Natural killer cell treated with Interleukin-12 subunit alpha and Interleukin-12 subunit beta and Interleukin-15 and Interleukin-18, amount 100 ng/mL, for 72 hours (primary cell): ENCODE results near the gene GRK1. TPM values are rescaled to one million over a fixed set of nuclear protein-coding genes. Genes with fewer than 3 reads are reported as not detected.
"Not testable (repeated sequence)": the region's sequence is repeated elsewhere in the genome, so short reads cannot be mapped to it uniquely, and the experiment has no call there.

Source experiments
- ATAC-seq, 2 donors: fragments of 150-1000 bp; cut with Tn5 transposase in 1 of 2; sonication (Bioruptor Pico), chemical (Tn5 transposase) in 1 of 2; 2 replicates each; pipeline ENCODE4 v1.10.0; 2021
- DNase-seq: peaks from one replicate; pipeline ENCODE4 v3.0.0; 2022; ENCODE audit warnings: low spot score
- H3K27ac Mint-ChIP-seq, 2 donors: 1 replicate in 1 of 2; 2 replicates in 1 of 2; pipeline ENCODE4 v1.8.0; 2022; ENCODE audit warnings: mixed read lengths in 2 of 2, mild to moderate bottlenecking in 1 of 2, moderate library complexity in 1 of 2
- H3K27me3 Mint-ChIP-seq, 2 donors: 1 replicate in 1 of 2; 2 replicates in 1 of 2; pipeline ENCODE4 v1.8.0; 2022; ENCODE audit warnings: mixed read lengths in 2 of 2
- H3K36me3 Mint-ChIP-seq: one replicate; pipeline ENCODE4 v1.8.0; 2022; ENCODE audit warnings: mixed read lengths
- H3K4me1 Mint-ChIP-seq, 2 donors: 1 replicate in 1 of 2; 2 replicates in 1 of 2; pipeline ENCODE4 v1.8.0; 2022; ENCODE audit warnings: low read depth in 2 of 2, mixed read lengths in 2 of 2, mild to moderate bottlenecking in 1 of 2
- H3K4me3 Mint-ChIP-seq: one replicate; pipeline ENCODE4 v1.8.0; 2022; ENCODE audit warnings: mixed read lengths
- H3K9me3 Mint-ChIP-seq: 2 replicates; pipeline ENCODE4 v1.8.0; 2022; ENCODE audit warnings: mixed read lengths
- total RNA-seq, 2 donors: library from RNA; stranded (reverse); gene quantifications; one replicate each; pipeline ENCODE4 v1.2.3, GENCODE V29; 2022

Gene GRK1
- total RNA-seq, 2 donors from 2014 or later, result 0.14 TPM; not detected in 1

DNA sequence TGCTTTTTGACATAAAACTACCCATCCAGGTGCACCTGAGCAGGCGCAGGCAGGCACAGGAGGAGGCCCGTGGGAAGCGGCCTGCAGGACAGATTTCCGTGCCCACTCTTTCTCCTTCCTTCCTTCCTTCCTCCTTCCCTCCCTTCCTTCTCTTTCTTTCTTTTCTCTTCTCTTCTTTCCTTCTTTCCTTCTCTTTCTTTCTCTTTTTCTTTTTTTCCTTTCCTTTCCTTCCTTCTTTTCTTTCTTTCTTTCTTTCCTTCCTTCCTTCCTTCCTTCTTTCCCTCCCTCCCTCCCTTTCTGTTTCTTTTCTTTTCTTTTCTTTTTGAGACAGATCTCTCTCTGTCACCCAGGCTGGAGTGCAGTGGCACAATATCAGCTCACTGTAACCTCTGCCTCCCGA lies 70.8 kb downstream of the GRK1 start:
- H3K36me3 Mint-ChIP-seq, result no peaks in the 10 kb centered on the region
- H3K9me3 Mint-ChIP-seq, result no peaks in the 10 kb centered on the region
- no peak overlapping the region for H3K27ac Mint-ChIP-seq
- ATAC-seq (no peak), DNase-seq (no peak)
- H3K27me3 Mint-ChIP-seq, result peaks cover 0 to 26% of the 10 kb centered on the region in 2 donors
- peaks cover 12 to 14% of the 10 kb centered on the region in 2 donors for H3K4me1 Mint-ChIP-seq
- no peak overlapping the region for H3K4me3 Mint-ChIP-seq

DNA sequence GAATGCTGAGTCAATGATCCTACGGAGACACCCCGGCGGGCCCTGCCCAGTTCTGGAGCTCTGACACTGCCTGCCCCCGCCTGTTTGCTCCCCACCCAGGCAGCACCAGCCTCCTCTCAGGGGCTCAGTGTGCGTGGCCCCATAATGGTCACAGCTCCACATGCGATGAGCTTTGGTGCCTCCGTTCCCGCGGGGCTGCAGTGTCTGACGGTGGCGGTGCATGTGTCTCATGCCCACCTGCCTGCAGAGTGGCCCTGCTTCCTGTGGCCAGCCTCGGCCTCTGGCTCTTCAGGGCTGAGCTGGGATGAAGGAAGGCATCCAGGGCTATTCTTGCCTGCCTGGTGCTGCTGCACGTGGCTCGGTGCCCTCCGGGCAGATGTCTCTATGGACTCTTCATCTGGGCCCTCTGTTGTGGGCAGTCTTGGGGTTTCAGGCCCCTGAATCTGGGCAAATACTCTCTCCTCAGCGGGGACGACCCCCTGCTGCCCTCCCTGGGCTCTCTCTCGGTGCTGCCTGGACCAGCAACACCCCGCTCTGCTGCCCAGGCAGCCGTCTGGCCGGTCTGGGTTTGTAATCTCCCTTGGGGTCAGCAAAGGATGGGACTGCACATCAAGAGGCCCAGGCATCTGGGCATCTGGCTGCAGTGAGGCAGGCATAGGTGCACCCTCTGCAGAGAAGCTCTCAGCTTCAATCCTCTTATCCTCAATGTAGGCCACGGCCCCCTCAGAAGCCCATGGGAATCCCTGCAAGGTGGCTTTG lies 72.7 kb downstream of the GRK1 start:
- peaks cover 3 to 28% of the 10 kb centered on the region in 2 donors for H3K27me3 Mint-ChIP-seq
- H3K4me3 Mint-ChIP-seq, result no peak overlapping the region
- H3K36me3 Mint-ChIP-seq, result no peaks in the 10 kb centered on the region
- no peaks in the 10 kb centered on the region for H3K9me3 Mint-ChIP-seq
- H3K27ac Mint-ChIP-seq, result no peak overlapping the region
- peaks cover 8 to 14% of the 10 kb centered on the region in 2 donors for H3K4me1 Mint-ChIP-seq
- ATAC-seq (no peak), DNase-seq (no peak)

DNA sequence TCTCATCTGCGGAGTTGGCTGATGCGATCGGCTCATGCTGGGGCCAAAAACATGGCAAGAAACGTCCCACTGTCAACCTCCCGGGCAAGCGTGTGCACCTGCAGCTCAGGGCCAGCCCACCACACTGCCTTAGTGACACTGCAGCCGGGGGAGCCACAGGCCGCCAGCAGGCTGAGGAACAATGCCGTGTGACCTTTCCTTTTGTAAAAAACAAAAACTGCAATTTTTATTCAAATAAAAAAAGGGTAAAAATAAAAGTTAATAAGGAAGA lies 73.2 kb downstream of the GRK1 start:
- DNase-seq (no peak), ATAC-seq (no peak)
- Mint-ChIP-seq H3K27ac (no peak overlapping the region), H3K4me3 (no peak overlapping the region), H3K4me1 (peaks cover 12 to 14% of the 10 kb centered on the region in 2 donors), H3K9me3 (no peaks in the 10 kb centered on the region), H3K27me3 (peaks cover 8 to 31% of the 10 kb centered on the region in 2 donors), H3K36me3 (no peaks in the 10 kb centered on the region)

DNA sequence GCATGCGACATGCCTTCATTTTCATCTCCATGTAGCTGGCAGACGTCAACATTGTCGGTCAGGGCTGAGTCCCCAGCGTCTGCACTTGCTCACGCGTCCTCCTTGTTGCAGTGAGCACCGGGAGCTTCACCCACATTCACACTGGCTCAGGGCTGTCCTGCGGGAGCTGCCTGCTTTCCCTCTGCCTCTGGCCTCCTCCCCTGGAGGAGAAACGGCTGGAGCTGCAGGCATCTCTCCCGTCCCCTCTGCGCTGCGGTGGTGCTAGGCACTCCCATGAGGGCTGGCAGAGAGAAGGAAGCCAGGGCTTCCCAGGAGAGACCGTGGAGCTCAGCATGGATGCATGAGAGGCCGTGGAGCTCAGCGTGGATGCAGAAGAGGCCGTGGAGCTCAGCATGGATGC lies 73.6 kb downstream of the GRK1 start:
- no peak overlapping the region for H3K27ac Mint-ChIP-seq

DNA sequence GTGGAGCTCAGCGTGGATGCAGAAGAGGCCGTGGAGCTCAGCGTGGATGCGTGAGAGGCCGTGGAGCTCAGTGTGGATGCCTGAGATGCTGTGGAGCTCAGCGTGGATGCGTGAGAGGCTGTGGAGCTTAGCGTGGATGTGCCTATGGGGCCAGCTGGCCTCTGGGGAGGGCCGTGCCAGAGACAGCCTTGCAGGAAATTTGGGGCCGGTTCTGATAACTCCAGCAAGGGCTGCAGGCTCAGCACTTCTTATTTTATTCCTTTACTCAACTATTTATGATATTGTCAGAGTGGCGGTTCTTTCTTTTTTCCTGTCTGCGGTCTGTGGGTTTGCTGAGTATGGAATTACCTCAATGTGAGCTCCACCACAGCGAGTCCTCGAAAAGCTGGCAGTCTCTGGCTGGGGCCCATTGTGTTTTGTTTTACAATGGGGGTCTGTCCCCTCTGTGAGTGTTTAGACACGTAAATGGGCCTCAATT lies 74.2 kb downstream of the GRK1 start:
- no peak for ATAC-seq
- no peak for DNase-seq
- H3K36me3 Mint-ChIP-seq, result no peaks in the 10 kb centered on the region
- peak overlapping the region; percentile 4 for H3K4me3 Mint-ChIP-seq
- H3K27ac Mint-ChIP-seq, result no peak overlapping the region
- H3K27me3 Mint-ChIP-seq, result peaks cover 8 to 31% of the 10 kb centered on the region in 2 donors
- peaks cover 12 to 14% of the 10 kb centered on the region in 2 donors for H3K4me1 Mint-ChIP-seq
- H3K9me3 Mint-ChIP-seq, result no peaks in the 10 kb centered on the region

More for the DNA sequence above, 73.6 kb downstream of the GRK1 start:
- no peak for ATAC-seq
- H3K9me3 Mint-ChIP-seq, result no peaks in the 10 kb centered on the region
- no peaks in the 10 kb centered on the region for H3K36me3 Mint-ChIP-seq
- DNase-seq, result no peak
- no peak overlapping the region for H3K4me3 Mint-ChIP-seq
- peaks cover 8 to 31% of the 10 kb centered on the region in 2 donors for H3K27me3 Mint-ChIP-seq
- H3K4me1 Mint-ChIP-seq, result peaks cover 12 to 14% of the 10 kb centered on the region in 2 donors

DNA sequence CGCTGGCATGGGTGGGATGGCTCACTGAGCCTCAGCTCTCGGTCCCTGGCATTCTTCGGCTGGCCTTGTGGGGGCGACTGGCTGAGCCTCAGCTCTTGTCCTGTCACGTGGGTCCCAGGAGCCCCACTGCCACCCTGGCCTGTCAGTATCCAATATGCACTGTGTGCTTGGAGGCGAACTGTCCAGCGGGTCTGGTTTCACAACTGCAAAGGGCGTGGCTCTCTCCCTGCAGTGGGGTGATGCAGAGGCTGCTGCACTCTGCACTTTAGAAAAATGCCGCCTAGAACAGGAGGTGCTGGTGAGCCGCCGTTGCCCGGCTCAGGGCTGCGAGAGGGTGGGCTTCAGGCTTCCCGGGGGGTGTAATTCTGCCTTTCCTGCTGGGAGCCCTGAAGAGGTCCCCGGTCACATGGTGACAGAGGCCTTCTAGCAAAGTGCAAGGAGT lies 75.0 kb downstream of the GRK1 start:
- Mint-ChIP-seq H3K9me3 (no peaks in the 10 kb centered on the region), H3K27me3 (peaks cover 8 to 29% of the 10 kb centered on the region in 2 donors), H3K4me1 (peaks cover 12 to 14% of the 10 kb centered on the region in 2 donors), H3K36me3 (no peaks in the 10 kb centered on the region), H3K27ac (no peak overlapping the region), H3K4me3 (peak overlapping the region; percentile 4)
- ATAC-seq (peak; percentile 51 to 55), DNase-seq (no peak)

DNA sequence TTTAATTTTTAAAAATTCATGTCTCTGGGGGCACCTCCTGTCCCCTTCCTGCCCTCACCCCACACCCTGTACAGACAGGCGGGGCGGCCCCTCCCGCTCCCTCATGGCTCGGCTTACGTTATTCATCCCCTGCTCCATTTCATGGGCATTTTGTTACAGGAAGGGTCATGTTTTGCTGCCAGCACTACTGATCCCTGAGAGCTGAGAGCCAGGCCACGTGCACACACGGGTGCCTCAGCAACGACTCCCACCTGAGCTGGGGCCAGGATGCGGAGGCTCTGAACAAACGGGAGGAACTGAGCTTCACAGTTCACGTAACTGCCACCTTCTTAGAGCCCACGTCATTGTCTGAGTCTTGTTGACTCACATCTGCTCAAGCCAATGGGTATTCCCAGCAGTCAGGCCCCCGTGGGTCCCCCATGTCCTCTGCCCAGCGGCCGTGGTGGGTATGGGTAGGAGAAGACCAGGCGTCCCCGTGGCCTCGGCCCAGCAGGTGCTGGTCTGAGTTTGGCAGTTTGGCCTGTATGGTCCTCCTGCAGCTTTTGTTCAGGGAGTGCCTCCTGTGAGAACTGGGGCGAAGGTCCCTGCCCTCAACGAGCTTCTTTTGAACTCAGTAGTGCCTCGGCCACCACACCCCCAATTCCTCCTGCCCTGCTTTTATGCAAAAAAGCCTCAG lies 75.6 kb downstream of the GRK1 start:
- ATAC-seq (no peak), DNase-seq (no peak)
- Mint-ChIP-seq H3K9me3 (no peaks in the 10 kb centered on the region), H3K27ac (no peak overlapping the region), H3K27me3 (peaks cover 8 to 27% of the 10 kb centered on the region in 2 donors), H3K4me3 (no peak overlapping the region), H3K36me3 (no peaks in the 10 kb centered on the region), H3K4me1 (peaks cover 12 to 14% of the 10 kb centered on the region in 2 donors)

DNA sequence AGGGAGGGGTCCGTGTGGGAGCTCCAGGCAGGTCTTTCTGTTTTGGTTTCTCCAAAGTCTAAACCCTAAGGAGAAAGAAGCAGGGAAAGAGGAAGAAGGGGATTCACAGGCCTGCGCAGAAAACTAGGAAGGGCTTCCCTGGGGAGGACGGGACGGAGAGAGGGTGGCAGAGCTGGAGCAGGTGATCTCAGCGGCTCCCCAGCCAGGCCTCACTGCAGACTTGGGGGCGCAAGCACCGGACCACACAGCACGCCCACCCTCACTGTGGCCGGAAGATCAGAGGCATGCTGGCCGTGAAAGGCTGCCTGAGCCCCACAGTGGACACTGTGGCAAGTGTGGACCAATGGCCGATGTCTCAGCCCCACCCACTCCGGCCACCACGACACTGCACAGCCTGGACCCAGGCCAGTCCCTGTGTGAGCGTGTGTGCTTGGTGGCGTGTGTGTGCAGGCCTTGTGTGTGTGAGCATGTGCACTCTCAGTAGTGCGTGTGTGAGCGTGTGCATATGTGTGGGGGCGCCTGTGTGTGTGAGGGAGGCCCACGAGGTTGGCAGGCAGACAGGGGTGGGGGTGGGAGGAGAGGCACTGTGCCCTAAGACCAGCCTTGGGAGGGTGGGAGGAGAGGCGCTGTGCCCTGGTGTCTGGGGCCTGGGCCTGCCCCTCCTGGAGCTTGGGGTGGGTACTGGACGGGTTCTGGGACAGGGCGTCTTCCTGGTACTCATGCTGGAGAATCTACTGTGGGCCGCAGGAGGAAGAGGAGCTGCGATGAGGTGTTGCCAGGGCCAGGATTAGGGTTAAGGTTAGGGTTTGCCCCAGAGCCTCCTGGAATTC lies 76.6 kb downstream of the GRK1 start:
- DNase-seq, result no peak
- peaks cover 8 to 23% of the 10 kb centered on the region in 2 donors for H3K27me3 Mint-ChIP-seq
- no peak overlapping the region for H3K4me3 Mint-ChIP-seq
- peaks cover 12 to 14% of the 10 kb centered on the region in 2 donors for H3K4me1 Mint-ChIP-seq
- no peak overlapping the region for H3K27ac Mint-ChIP-seq
- ATAC-seq, result peak in 1 of 2 donors; percentile 31
- H3K36me3 Mint-ChIP-seq, result no peaks in the 10 kb centered on the region
- H3K9me3 Mint-ChIP-seq, result no peaks in the 10 kb centered on the region

DNA sequence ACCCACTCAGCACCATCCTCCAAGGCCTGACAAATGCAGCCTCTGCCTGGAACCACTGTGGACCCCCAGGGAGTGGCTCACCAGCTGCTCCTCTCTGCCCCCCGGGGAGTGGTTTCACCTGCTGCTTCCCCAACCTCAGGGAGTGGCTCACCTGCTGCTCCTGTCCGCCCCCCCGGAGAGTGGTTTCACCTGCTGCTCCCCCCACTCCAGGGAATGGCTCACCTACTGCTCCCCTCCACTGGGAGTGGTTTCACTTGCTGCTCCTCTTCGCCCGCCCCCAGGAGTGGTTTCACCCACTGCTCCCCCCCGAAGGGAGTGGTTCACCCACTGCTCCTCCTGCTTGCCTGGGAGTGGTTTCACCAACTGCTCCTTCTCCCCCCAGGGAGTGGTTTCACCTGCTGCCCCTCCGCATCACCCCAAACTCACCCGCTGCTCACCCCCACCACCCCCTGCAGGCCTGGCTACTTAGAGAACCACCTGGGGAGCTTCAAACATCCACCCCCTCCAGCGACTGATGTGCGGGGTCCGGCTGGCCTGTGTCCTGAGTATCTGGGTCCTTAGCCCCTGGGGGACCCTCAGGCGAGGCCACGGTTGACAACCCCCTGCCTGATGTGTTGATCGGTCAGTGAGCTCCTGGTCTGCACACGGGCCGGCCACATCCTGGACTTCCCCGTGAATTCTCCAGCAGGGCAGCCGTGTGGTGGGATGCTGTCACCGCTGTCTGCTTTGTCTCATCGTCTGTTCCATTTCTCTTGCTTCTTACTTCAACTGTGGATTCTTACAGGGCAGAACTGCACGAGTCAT lies 77.4 kb downstream of the GRK1 start:
- DNase-seq (no peak), ATAC-seq (no peak)
- H3K36me3 Mint-ChIP-seq, result no peaks in the 10 kb centered on the region
- no peak overlapping the region for H3K27ac Mint-ChIP-seq
- no peaks in the 10 kb centered on the region for H3K9me3 Mint-ChIP-seq
- peaks cover 8 to 22% of the 10 kb centered on the region in 2 donors for H3K27me3 Mint-ChIP-seq
- H3K4me1 Mint-ChIP-seq, result peaks cover 12 to 14% of the 10 kb centered on the region in 2 donors
- H3K4me3 Mint-ChIP-seq, result no peak overlapping the region

DNA sequence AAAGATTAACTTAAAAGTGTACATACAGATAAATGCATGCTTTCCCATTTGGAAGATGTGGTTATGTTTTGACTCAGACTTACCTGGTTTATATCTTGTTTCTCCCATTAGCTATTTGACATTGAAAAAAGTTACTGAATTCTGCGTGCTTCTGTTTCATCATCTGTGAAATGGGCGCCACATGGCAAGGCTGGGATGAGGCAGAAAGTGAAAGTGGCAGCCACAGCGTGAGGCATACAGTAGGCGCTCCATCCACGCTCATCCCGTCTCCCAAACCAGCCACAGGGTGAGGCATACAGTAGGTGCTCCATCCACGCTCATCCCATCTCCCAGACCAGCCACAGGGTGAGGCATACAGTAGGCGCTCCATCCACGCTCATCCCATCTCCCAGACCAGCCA lies 78.0 kb downstream of the GRK1 start:
- Mint-ChIP-seq H3K9me3 (no peaks in the 10 kb centered on the region), H3K27me3 (peaks cover 8 to 17% of the 10 kb centered on the region in 2 donors), H3K36me3 (no peaks in the 10 kb centered on the region), H3K4me3 (no peak overlapping the region), H3K27ac (no peak overlapping the region), H3K4me1 (peaks cover 12 to 14% of the 10 kb centered on the region in 2 donors)
- no peak for ATAC-seq
- no peak for DNase-seq

DNA sequence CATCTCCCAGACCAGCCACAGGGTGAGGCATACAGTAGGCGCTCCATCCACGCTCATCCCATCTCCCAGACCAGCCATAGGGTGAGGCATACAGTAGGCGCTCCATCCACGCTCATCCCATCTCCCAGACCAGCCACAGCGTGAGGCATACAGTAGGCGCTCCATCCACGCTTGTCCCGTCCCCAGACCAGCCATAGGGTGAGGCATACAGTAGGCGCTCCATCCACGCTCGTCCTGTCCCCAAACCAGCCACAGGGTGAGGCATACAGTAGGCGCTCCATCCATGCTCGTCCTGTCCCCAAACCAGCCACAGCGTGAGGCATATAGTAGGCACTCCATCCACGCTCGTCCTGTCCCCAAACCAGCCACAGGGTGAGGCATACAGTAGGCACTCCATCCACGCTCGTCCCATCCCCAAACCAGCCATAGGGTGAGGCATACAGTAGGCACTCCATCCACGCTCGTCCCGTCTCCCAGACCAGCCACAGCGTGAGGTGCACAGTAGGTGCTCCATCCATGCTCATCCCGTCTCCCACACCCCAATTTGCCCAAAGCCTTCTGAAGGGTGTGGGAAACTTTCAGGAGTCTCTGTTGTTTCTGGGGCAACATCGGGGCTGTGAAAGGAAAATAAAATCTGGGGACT lies 78.6 kb downstream of the GRK1 start:
- not testable (repeated sequence) for DNase-seq, H3K36me3 Mint-ChIP-seq, ATAC-seq, H3K27ac Mint-ChIP-seq, H3K4me3 Mint-ChIP-seq, H3K9me3 Mint-ChIP-seq
- H3K4me1 Mint-ChIP-seq, result peaks cover 14 to 17% of the 10 kb centered on the region in 2 donors
- H3K27me3 Mint-ChIP-seq, result peaks cover 8 to 14% of the 10 kb centered on the region in 2 donors

DNA sequence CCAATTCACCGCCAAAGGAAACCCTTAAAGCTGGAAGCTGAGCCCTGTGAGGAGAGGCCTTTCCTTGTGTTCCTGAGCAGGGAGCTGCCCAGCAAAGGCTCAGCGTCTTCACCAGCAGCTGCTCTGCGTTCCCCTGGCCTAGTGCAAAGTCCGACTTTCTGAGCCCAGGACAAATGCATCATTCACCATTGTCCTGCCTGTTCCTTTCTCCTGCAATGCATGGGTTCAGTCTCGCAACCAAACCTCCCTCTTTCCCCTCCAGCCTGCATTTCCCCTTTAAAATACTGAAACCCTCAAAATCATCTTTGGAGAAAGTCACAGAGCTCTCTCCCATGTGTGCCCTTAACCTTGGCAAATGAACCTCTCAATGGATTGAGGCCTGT lies 79.1 kb downstream of the GRK1 start:
- ATAC-seq (no peak), DNase-seq (no peak)
- Mint-ChIP-seq H3K27ac (no peak overlapping the region), H3K9me3 (peaks cover 8% of the 10 kb centered on the region), H3K36me3 (no peaks in the 10 kb centered on the region), H3K4me1 (peaks cover 15 to 17% of the 10 kb centered on the region in 2 donors), H3K27me3 (peaks cover 8 to 9% of the 10 kb centered on the region in 2 donors), H3K4me3 (no peak overlapping the region)

DNA sequence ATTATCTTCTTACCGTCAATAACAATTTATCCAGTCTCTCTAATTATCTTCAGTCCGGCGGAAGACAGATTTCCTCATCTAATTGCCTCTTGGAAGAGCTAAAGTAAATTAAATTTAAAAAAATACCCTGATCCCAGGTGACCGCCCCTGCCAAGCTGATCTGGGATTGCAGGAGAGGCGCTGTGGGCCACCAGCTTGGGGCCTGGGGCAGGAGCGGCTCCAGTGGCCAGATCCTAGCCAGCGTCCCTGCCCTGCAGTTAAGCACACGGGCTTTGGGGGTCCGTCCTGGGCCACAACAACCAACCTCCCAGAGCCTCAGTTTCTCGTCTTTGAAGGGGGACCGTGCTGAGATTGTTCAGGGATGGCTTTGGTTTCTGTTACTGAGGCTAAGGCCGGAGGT lies 79.7 kb downstream of the GRK1 start:
- peaks cover 11 to 13% of the 10 kb centered on the region in 2 donors for H3K4me1 Mint-ChIP-seq
- no peak for ATAC-seq

More for the DNA sequence above, 79.7 kb downstream of the GRK1 start:
- H3K27ac Mint-ChIP-seq, result no peak overlapping the region
- DNase-seq, result no peak
- no peaks in the 10 kb centered on the region for H3K36me3 Mint-ChIP-seq
- peaks cover 10% of the 10 kb centered on the region for H3K9me3 Mint-ChIP-seq
- peaks cover 6 to 8% of the 10 kb centered on the region in 2 donors for H3K27me3 Mint-ChIP-seq
- H3K4me3 Mint-ChIP-seq, result no peak overlapping the region
